GM23338 (cell line): ENCODE results near the gene SCO2. TPM values are rescaled to one million over a fixed set of nuclear protein-coding genes. Genes with fewer than 3 reads are reported as not detected.

ENCODE experiments used
- ATAC-seq: fragments of 200-7000 bp; cut with Tn5 transposase; 3 replicates; pipeline ENCODE4 v1.9.1; 2020
- DNase-seq: peaks from one replicate; pipeline ENCODE4 v3.0.0-alpha.2; 2015; ENCODE audit warnings: low spot score
- H2AFZ ChIP-seq: fragments of 200-600 bp; sonication (generic); 2 replicates; pipeline ENCODE4 v1.8.0; 2016; ENCODE audit warnings: antibody characterized with exemption, mild to moderate bottlenecking, moderate library complexity
- H3F3A ChIP-seq: fragments of 200-600 bp; sonication (generic); replicated peaks from 2 replicates; pipeline ENCODE4 v1.8.0; 2017; ENCODE audit warnings: antibody characterized with exemption, mixed run types, low read depth
- H3K27ac ChIP-seq: fragments of 200-600 bp; sonication (generic); 2 replicates; pipeline ENCODE4 v1.6.1; 2016; ENCODE audit warnings: low read depth
- H3K27me3 ChIP-seq: fragments of 200-600 bp; sonication (generic); 2 replicates; pipeline ENCODE4 v1.8.0; 2016; ENCODE audit warnings: mild to moderate bottlenecking, mixed run types, moderate library complexity; ENCODE audit not compliant: insufficient read depth
- H3K36me3 ChIP-seq: fragments of 200-600 bp; sonication (generic); 2 replicates; pipeline ENCODE4 v1.8.0; 2016; ENCODE audit warnings: mild to moderate bottlenecking; ENCODE audit not compliant: insufficient read depth
- H3K4me1 ChIP-seq: fragments of 200-600 bp; sonication (generic); 2 replicates; pipeline ENCODE4 v1.8.0; 2016; ENCODE audit warnings: mild to moderate bottlenecking, moderate library complexity; ENCODE audit not compliant: insufficient read depth
- H3K4me2 ChIP-seq: fragments of 200-600 bp; sonication (generic); 2 replicates; pipeline ENCODE4 v1.7.1; 2017; ENCODE audit warnings: mixed run types
- H3K4me3 ChIP-seq: fragments of 200-600 bp; sonication (generic); 2 replicates; pipeline ENCODE4 v1.6.1; 2016; ENCODE audit warnings: mixed run types
- H3K79me2 ChIP-seq: fragments of 200-600 bp; sonication (generic); replicated peaks from 2 replicates; pipeline ENCODE4 v1.8.0; 2017; ENCODE audit warnings: mild to moderate bottlenecking; ENCODE audit not compliant: insufficient read depth
- H3K9me2 ChIP-seq: fragments of 200-600 bp; sonication (generic); 2 replicates; pipeline ENCODE4 v1.8.0; 2017; ENCODE audit not compliant: insufficient read depth
- H4K20me1 ChIP-seq: fragments of 200-600 bp; sonication (generic); replicated peaks from 2 replicates; pipeline ENCODE4 v1.8.0; 2017; ENCODE audit warnings: mild to moderate bottlenecking; ENCODE audit not compliant: insufficient read depth
- H3K27ac Mint-ChIP-seq: 2 replicates; pipeline ENCODE4 v1.8.0; 2020; ENCODE audit warnings: inconsistent platforms, mild to moderate bottlenecking, moderate library complexity, mixed read lengths
- H3K27me3 Mint-ChIP-seq: 3 replicates; pipeline ENCODE4 v1.8.0; 2022; ENCODE audit warnings: low read depth, mild to moderate bottlenecking, moderate library complexity, mixed read lengths, inconsistent platforms; ENCODE audit not compliant: insufficient read depth, poor library complexity
- H3K36me3 Mint-ChIP-seq: 3 replicates; pipeline ENCODE4 v1.8.0; 2021; ENCODE audit warnings: low read depth, mild to moderate bottlenecking, inconsistent platforms, moderate library complexity, mixed read lengths
- H3K4me1 Mint-ChIP-seq: 3 replicates; pipeline ENCODE4 v1.8.0; 2020; ENCODE audit warnings: mild to moderate bottlenecking, inconsistent platforms, mixed read lengths
- H3K4me3 Mint-ChIP-seq: 3 replicates; pipeline ENCODE4 v1.8.0; 2021; ENCODE audit warnings: moderate library complexity, mild to moderate bottlenecking, inconsistent platforms, mixed read lengths
- H3K9me3 Mint-ChIP-seq: 3 replicates; pipeline ENCODE4 v1.8.0; 2020; ENCODE audit warnings: moderate library complexity, mild to moderate bottlenecking, inconsistent platforms, mixed read lengths
- CREB1 ChIP-seq: fragments of 250-450 bp; sonication (Bioruptor Pico); IDR thresholded peaks from 2 replicates; pipeline ENCODE4 v1.5.0; 2020; ENCODE audit warnings: low read depth, mild to moderate bottlenecking, moderate library complexity
- CTCF ChIP-seq, 2 experiments: fragments of 200-600 bp in 1 of 2; sonication (generic) in 1 of 2; conservative IDR thresholded peaks; 2 replicates each; pipeline versions ENCODE4 v1.5.1 to v1.6.1; 2016 to 2017; ENCODE audit warnings: antibody characterized with exemption in 2 of 2, low read depth in 2 of 2, mild to moderate bottlenecking in 2 of 2, moderate library complexity in 1 of 2
- ETS1 ChIP-seq: IDR thresholded peaks from 2 replicates; pipeline ENCODE4 v1.6.1; 2016; ENCODE audit warnings: antibody characterized with exemption
- EZH2 ChIP-seq: fragments of 200-600 bp; sonication (generic); IDR thresholded peaks from one replicate; pipeline ENCODE4 v1.8.0; 2017; ENCODE audit warnings: antibody characterized with exemption, mild to moderate bottlenecking, low read depth; ENCODE audit not compliant: unreplicated experiment
- EZH2phosphoT487 ChIP-seq: fragments of 200-600 bp; sonication (generic); IDR thresholded peaks from one replicate; pipeline ENCODE4 v1.8.1; 2018; ENCODE audit warnings: antibody characterized with exemption; ENCODE audit not compliant: unreplicated experiment
- NANOG ChIP-seq: IDR thresholded peaks from 2 replicates; pipeline ENCODE4 v1.6.1; 2016; ENCODE audit warnings: antibody characterized with exemption, borderline replicate concordance
- POLR2AphosphoS5 ChIP-seq: IDR thresholded peaks from 2 replicates; pipeline ENCODE4 v1.6.1; 2016; ENCODE audit warnings: antibody characterized with exemption, low read depth
- STAT1 ChIP-seq: IDR thresholded peaks from one replicate; pipeline ENCODE4 v1.6.1; 2016; ENCODE audit warnings: antibody characterized with exemption; ENCODE audit not compliant: unreplicated experiment
- ZNF114 ChIP-seq: fragments of 250-450 bp; sonication (Bioruptor Pico); IDR thresholded peaks from 2 replicates; pipeline ENCODE4 v1.5.0; 2020; ENCODE audit warnings: mild to moderate bottlenecking, moderate library complexity
- ZNF331 ChIP-seq: fragments of 250-450 bp; sonication (Bioruptor Pico); IDR thresholded peaks from 2 replicates; pipeline ENCODE4 v1.5.0; 2020; ENCODE audit warnings: low read depth, mild to moderate bottlenecking, moderate library complexity
- polyA plus RNA-seq: library from polyadenylated mRNA; unstranded; fragments of >200 nt; fragmentation: Nextera tagmentation; extraction: Ambion mirVana; gene quantifications from 2 replicates; pipeline ENCODE4 v1.2.1, GENCODE V29; 2016
- total RNA-seq: library from RNA; depleted of rRNA; stranded (reverse); fragments of >200 nt; shearing (Covaris generic); gene quantifications from 2 replicates; pipeline ENCODE4 v1.2.3, GENCODE V29; 2014
- TF ChIP-seq, protein P1 (sequence below): IDR thresholded peaks from one replicate; pipeline ENCODE4 v1.6.1; 2018; ENCODE audit warnings: antibody characterized with exemption; ENCODE audit not compliant: unreplicated experiment

Gene SCO2
- total and polyA plus RNA-seq, 2 experiments from 2014 or later, result 2.6 to 4.9 TPM

- no peak for TF ChIP-seq CTCF (conservative IDR thresholded peaks at IDR 0.05; ENCODE audit: low read depth in 2 of 2)
Observed at GRCh38 chr22:50518606-50519005, 6.8 kb downstream of the SCO2 start (continued).

GRCh38 chr22:50517495-50518260 lies 7.7 kb downstream of the SCO2 start:
- Mint-ChIP-seq H3K36me3 (peaks cover 13% of the 10 kb centered on the region), H3K27me3 (peaks cover 8% of the 10 kb centered on the region), H3K4me1 (no peaks in the 10 kb centered on the region; the same call in 2 of the 3 replicates), H3K4me3 (no peak overlapping the region), H3K27ac (no peak overlapping the region), H3K9me3 (no peaks in the 10 kb centered on the region; the same call in 2 of the 3 replicates)
- H3K27me3 ChIP-seq, result no peaks in the 10 kb centered on the region
- H3K4me3 ChIP-seq, result no peak overlapping the region
- no peak overlapping the region for H2AFZ ChIP-seq
- H3K4me2 ChIP-seq, result no peak overlapping the region
- H3K27ac ChIP-seq, result no peak overlapping the region
- no peaks in the 10 kb centered on the region; the same call in 1 of the 2 replicates for H3K36me3 ChIP-seq
- ATAC-seq (peak; percentile 56; the same call in 2 of the 3 replicates), DNase-seq (no peak)
- H3K79me2 ChIP-seq, result peaks cover 27% of the 10 kb centered on the region
- no peaks in the 10 kb centered on the region for H3K9me2 ChIP-seq
- peaks cover 12% of the 10 kb centered on the region; the same call in 1 of the 2 replicates for H4K20me1 ChIP-seq
- H3K4me1 ChIP-seq, result no peaks in the 10 kb centered on the region
- no peaks in the 10 kb centered on the region for H3F3A ChIP-seq
- TF ChIP-seq STAT1 (no peak), CTCF (conservative IDR thresholded peaks at IDR 0.05; ENCODE audit: low read depth in 2 of 2) (no peak), EZH2 (no peak), ETS1 (no peak), ZNF331 (CRISPR knock-in tag) (no peak), ZNF114 (CRISPR knock-in tag) (no peak), CREB1 (CRISPR knock-in tag) (no peak), EZH2phosphoT487 (no peak), POLR2AphosphoS5 (no peak), NANOG (no peak)
- TF ChIP-seq, protein P1, sequence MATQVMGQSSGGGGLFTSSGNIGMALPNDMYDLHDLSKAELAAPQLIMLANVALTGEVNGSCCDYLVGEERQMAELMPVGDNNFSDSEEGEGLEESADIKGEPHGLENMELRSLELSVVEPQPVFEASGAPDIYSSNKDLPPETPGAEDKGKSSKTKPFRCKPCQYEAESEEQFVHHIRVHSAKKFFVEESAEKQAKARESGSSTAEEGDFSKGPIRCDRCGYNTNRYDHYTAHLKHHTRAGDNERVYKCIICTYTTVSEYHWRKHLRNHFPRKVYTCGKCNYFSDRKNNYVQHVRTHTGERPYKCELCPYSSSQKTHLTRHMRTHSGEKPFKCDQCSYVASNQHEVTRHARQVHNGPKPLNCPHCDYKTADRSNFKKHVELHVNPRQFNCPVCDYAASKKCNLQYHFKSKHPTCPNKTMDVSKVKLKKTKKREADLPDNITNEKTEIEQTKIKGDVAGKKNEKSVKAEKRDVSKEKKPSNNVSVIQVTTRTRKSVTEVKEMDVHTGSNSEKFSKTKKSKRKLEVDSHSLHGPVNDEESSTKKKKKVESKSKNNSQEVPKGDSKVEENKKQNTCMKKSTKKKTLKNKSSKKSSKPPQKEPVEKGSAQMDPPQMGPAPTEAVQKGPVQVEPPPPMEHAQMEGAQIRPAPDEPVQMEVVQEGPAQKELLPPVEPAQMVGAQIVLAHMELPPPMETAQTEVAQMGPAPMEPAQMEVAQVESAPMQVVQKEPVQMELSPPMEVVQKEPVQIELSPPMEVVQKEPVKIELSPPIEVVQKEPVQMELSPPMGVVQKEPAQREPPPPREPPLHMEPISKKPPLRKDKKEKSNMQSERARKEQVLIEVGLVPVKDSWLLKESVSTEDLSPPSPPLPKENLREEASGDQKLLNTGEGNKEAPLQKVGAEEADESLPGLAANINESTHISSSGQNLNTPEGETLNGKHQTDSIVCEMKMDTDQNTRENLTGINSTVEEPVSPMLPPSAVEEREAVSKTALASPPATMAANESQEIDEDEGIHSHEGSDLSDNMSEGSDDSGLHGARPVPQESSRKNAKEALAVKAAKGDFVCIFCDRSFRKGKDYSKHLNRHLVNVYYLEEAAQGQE, result no peak
